ENCODE results near the gene CAND2.

GRCh38 chr3:12841149-12841969 is 44.9 kb downstream of the CAND2 start, which contains the start of gene RPL32:
- TF ChIP-seq, protein P1, sequence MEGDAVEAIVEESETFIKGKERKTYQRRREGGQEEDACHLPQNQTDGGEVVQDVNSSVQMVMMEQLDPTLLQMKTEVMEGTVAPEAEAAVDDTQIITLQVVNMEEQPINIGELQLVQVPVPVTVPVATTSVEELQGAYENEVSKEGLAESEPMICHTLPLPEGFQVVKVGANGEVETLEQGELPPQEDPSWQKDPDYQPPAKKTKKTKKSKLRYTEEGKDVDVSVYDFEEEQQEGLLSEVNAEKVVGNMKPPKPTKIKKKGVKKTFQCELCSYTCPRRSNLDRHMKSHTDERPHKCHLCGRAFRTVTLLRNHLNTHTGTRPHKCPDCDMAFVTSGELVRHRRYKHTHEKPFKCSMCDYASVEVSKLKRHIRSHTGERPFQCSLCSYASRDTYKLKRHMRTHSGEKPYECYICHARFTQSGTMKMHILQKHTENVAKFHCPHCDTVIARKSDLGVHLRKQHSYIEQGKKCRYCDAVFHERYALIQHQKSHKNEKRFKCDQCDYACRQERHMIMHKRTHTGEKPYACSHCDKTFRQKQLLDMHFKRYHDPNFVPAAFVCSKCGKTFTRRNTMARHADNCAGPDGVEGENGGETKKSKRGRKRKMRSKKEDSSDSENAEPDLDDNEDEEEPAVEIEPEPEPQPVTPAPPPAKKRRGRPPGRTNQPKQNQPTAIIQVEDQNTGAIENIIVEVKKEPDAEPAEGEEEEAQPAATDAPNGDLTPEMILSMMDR (IDR thresholded peaks at IDR 0.05): peak; percentile 37 to 85 (median 78)
- peak in 1 of 2 donors; percentile 82 for TF ChIP-seq POLR2A (IDR thresholded peaks at IDR 0.05)

Data from thyroid gland (tissue), 4 donors.